NCI-H748 (cell line): Measurements from ENCODE around the gene CD24.
"Not testable (repeated sequence)": the region's sequence is repeated elsewhere in the genome, so short reads cannot be mapped to it uniquely, and the experiment has no call there.

ENCODE experiments used
- DNase-seq: peaks from one replicate; lab custom pipeline; 2025; ENCODE audit not compliant: unreplicated experiment; lab: John Stamatoyannopoulos, UW

The CD24 gene

DNA sequence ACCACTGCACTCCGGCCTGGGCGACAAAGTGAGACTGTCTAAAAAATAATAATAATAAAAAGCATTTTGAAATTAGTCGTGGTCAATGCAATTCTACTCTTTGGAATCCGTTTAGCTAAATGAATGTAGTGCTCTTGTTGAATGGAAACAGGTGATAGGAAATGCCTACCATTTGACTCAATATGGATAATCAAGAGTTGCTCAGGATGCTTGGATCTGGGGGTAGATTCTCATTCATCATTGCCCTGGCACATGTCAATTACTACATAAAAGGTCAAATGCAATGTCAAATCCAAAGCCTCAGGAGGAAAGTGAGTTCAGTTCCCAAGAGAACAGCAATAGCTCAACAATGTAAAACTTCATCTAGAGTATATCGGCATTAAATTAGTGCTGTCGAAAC lies 3.8 kb downstream of the CD24 start:
- DNase-seq, result not testable (repeated sequence)

GRCh38 chr6:106967936-106968555 lies 6.5 kb downstream of the CD24 start:
- no peak for DNase-seq

GRCh38 chr6:106966671-106967640 lies 7.6 kb downstream of the CD24 start:
- DNase-seq, result no peak

DNA sequence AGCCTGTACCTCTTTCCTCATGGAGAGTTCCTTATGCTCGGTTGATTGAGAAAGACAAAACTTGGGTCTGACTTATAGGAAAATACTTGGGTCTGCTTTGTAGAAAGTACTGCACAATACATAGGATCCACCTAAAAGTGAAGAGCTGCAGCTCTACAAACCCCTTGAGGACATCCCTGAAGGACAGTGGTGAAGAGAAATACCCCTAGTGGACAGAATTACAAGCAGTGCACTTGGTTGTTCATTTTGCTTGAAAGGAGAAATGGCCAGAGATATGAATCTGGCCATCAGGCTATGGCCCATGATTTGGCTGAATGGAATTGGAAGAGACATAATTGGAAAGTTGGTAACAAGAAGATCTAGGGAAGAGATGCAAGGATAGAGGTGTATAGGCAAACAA lies 8.3 kb downstream of the CD24 start:
- no peak for DNase-seq

DNA sequence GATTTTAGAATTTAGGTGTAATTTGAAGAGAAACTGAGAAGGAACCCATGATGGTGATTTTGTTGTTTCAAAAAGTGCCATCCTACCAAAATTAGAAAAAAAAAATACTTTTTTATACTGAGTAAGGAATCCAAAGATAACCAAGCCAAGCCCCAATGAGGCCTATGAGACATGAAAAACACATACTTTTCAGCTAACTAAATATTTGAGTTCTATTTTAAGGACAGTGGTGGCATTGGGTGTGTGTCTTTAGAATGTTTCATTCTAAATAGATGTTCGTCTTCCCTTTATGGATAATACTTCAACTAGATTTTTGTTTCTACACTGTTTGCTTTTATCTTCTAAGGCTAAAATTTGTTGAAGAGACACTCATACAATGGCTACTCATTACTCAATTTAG lies 9.6 kb downstream of the CD24 start:
- no peak for DNase-seq

DNA sequence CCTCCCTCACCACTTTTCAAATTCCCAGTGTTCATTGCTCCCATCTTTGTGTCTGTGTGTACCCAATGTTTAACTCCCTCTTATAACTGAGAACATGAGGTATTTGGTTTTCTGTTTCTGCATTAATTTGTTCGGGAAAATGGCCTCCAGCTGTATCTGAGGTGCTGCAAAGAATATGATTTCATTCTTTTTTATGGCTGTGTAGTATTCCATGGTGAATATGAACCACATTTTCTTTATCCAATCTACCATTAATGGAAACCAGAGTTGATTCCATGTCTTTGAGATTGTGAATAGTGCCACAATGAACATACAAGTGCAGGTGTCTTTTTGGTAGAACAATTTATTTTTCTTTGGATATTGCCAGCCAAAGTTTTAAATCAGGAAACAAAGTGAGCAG lies 10.4 kb downstream of the CD24 start:
- no peak for DNase-seq

GRCh38 chr6:106963544-106963943 lies 11.0 kb downstream of the CD24 start:
- DNase-seq, result peak; percentile 30

DNA sequence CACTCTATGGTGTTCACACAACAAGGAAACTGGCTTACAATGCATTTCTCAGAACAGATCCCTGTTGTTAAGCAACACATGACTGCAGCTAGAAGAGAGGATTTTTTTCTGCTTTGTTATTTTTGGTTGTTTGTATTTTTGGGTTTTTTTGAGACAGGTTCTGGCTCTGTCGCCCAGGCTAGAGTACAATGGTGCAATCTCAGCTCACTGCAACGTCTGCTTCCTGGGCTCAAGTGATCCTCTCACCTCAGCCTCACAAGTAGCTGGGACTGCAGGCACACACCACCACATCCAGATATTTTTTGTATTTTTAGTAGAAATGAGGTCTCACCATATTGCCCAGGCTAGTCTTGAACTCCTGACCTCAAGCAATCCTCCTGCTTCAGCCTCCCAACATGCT lies 12.7 kb downstream of the CD24 start:
- DNase-seq, result no peak

DNA sequence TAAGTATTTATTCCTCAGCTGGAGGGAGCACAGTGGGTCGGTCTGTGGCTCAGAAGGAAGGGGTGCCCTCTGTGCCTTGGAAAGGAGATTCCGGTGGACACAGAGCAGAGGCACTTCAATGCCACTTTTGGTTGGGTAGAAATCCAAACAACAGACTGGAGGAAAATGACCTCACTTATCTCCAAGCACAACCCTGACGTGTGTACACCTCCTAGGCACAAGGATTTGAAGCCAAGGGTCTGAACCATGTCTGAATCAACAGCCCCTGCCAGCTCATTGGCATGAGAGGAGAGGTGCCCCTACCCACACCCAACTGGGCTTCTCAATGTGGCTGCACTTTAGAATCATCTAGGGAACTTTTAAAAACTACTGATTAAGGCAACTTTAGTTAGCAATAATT lies 13.4 kb downstream of the CD24 start:
- no peak for DNase-seq

DNA sequence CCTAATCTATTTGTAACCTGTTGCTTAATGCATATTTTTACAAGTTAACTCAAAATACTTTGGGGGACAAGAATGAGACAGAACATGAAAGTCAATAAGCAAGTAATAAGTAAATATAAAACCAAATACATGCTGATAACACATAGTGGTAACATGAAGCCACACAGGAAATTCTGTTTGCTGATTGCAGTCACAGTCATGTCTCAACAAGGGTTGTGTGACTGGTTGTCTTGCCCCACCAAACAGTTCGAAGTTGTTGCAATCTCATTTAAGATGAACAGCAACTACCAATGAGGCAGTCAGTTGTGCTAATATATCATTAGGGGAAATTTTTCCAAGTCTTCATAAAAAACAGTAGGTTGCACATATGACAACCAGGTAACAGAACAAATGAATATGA lies 14.5 kb downstream of the CD24 start:
- no peak for DNase-seq

GRCh38 chr6:106939848-106940247 lies 34.7 kb downstream of the CD24 start:
- DNase-seq, result no peak

DNA sequence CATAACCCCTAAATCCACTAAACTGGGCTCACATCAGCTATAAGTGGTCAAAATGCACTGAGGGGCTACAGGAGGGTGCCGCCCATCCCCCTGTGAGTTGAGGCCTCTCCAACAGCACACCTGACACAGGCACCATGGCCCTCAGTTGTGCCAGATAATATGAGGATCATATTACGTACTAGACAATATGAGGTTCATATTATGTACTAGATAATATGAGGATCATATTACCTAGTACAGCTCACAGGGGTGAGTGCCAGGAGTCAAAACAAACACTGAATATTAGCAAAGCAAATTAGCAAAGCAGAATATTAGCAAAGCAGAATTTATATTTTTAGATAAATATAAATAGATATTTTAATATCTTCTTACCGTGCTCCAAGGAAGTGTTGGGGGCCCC lies 35.3 kb downstream of the CD24 start:
- DNase-seq, result peak; percentile 81

DNA sequence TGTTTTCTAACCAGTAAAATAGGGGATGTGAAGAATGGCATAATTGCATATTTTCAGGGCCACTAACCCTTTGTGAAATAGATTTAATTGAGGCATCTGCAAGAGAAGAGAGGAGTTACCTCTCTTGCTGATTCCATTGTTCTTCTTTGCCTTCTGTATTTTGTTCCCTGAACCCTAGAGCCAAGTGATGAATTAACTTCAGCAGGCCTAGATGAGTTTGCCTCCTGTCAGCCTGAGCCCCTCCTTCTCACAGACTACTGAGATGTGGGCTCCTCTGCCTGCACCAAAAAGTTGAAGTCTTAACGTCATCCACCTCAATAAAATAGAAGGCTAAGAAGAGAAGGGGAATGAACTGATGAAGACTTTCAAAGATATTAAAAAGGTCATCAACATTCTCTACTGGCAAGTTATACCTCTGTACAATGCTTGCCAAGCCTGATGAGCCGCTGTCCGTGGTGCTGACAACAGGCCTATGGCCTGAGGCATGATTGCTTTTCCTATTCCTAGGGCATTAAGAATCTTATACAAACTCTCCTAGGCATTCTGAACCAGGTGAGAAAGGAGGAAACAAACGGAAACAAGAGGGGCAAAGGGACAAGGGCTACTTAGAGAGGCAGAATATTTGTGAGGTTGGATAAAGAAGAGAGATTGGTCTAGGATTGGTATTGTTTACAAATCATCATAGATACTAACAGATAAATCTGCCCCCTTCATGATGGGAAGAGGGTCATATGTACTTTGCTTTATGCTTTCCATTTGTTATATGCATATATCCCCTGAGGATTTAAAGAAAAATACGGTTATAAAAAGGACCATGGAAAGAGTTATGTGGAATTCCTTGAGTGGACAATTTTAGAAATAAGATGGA lies 46.8 kb downstream of the CD24 start:
- DNase-seq, result no peak

DNA sequence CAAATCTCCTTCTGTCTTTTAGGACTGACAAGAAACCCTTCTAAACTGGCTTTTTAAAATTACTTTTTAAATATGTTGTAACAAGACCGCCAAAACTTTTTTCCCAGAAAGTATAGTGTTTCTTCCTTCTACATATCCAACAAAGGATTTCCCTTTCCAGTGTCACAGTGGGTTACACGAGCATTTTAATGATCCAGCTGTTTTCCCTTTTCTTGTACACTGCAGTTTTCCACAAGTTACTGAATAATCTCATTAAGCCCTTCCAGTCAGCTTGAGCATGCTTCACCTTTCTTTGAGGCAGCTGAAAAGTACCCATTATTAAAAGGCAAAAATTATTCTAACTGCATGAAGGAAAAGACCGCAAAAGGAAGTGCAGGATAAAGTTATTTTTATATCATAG lies 48.6 kb downstream of the CD24 start:
- no peak for DNase-seq

GRCh38 chr6:106924694-106925523 lies 49.6 kb downstream of the CD24 start:
- DNase-seq, result no peak

GRCh38 chr6:106922626-106923025 lies 51.9 kb downstream of the CD24 start:
- no peak for DNase-seq
